Measurements from ENCODE around the gene KCNJ3. TPM values are rescaled to one million over a fixed set of nuclear protein-coding genes. Genes with fewer than 3 reads are reported as not detected.

Gene KCNJ3
- total RNA-seq, 1 donor from 2014 or later = not detected

DNA sequence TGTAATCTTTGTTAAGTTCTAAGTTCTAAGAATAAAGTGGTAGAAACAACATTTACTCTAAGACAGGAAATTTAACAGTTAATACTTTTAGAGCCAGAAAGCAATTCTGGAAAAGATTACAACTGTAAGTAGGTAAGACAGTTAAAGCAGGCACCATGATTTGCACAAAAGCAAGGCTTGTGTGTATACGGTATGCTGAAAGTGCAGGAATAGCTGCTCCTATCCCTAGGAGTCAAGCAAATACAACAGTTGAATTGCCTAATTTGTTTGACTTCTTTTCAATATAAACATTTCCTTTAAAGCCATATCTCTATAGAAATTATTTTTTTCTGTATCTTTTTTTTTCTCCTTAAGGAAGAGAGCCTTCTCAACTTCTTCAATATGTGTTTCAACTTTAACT, 116.4 kb downstream of the KCNJ3 start:
- H3K27me3 Mint-ChIP-seq (ENCODE audit: unreplicated experiment) = no peaks in the 10 kb centered on the region
- DNase-seq (ENCODE audit: low spot score) = no peak
- H3K9me3 Mint-ChIP-seq (ENCODE audit: unreplicated experiment) = no peaks in the 10 kb centered on the region
- H3K4me3 Mint-ChIP-seq (ENCODE audit: unreplicated experiment) = no peak overlapping the region
- no peaks in the 10 kb centered on the region for H3K36me3 Mint-ChIP-seq (ENCODE audit: low read depth, unreplicated experiment)
- H3K27ac Mint-ChIP-seq (ENCODE audit: unreplicated experiment) = no peak overlapping the region
- no peaks in the 10 kb centered on the region for H3K4me1 Mint-ChIP-seq (ENCODE audit: unreplicated experiment)
- TF ChIP-seq, protein P1, sequence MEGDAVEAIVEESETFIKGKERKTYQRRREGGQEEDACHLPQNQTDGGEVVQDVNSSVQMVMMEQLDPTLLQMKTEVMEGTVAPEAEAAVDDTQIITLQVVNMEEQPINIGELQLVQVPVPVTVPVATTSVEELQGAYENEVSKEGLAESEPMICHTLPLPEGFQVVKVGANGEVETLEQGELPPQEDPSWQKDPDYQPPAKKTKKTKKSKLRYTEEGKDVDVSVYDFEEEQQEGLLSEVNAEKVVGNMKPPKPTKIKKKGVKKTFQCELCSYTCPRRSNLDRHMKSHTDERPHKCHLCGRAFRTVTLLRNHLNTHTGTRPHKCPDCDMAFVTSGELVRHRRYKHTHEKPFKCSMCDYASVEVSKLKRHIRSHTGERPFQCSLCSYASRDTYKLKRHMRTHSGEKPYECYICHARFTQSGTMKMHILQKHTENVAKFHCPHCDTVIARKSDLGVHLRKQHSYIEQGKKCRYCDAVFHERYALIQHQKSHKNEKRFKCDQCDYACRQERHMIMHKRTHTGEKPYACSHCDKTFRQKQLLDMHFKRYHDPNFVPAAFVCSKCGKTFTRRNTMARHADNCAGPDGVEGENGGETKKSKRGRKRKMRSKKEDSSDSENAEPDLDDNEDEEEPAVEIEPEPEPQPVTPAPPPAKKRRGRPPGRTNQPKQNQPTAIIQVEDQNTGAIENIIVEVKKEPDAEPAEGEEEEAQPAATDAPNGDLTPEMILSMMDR (IDR thresholded peaks at IDR 0.05; ENCODE audit: unreplicated experiment) = no peak

GRCh38 chr2:154825358-154825757, 126.9 kb downstream of the KCNJ3 start:
- TF ChIP-seq, protein P1 (IDR thresholded peaks at IDR 0.05; ENCODE audit: unreplicated experiment) = no peak
- Mint-ChIP-seq H3K27me3 (ENCODE audit: unreplicated experiment) (peaks cover 1% of the 10 kb centered on the region), H3K4me1 (ENCODE audit: unreplicated experiment) (peaks cover 4% of the 10 kb centered on the region), H3K9me3 (ENCODE audit: unreplicated experiment) (no peaks in the 10 kb centered on the region), H3K27ac (ENCODE audit: unreplicated experiment) (no peak overlapping the region), H3K36me3 (ENCODE audit: low read depth, unreplicated experiment) (no peaks in the 10 kb centered on the region), H3K4me3 (ENCODE audit: unreplicated experiment) (no peak overlapping the region)
- DNase-seq (ENCODE audit: low spot score) = no peak

DNA sequence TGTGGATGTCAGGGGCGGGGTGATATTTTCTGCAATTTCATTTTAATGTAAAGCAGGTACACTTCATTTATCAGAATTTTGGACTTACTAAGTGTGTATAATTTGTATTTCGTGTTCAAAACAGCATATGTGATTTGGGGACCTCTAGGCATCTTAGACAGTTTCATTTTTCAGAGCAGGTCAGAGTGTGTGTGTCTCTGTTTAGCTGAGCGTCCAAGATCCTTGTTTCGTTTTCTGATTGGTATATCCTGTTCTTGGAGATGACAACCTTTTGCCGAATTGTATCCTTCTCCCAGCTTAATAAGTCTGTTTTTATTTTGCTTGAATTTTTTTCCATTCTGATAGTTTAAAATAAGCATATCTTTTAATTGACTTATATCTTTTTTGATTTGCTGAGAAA, 128.3 kb downstream of the KCNJ3 start:
- TF ChIP-seq, protein P1 (IDR thresholded peaks at IDR 0.05; ENCODE audit: unreplicated experiment) = no peak
- no peak for DNase-seq (ENCODE audit: low spot score)
- peaks cover 1% of the 10 kb centered on the region for H3K27me3 Mint-ChIP-seq (ENCODE audit: unreplicated experiment)
- no peaks in the 10 kb centered on the region for H3K36me3 Mint-ChIP-seq (ENCODE audit: low read depth, unreplicated experiment)
- peaks cover 4% of the 10 kb centered on the region for H3K4me1 Mint-ChIP-seq (ENCODE audit: unreplicated experiment)
- H3K27ac Mint-ChIP-seq (ENCODE audit: unreplicated experiment) = no peak overlapping the region
- H3K9me3 Mint-ChIP-seq (ENCODE audit: unreplicated experiment) = no peaks in the 10 kb centered on the region
- H3K4me3 Mint-ChIP-seq (ENCODE audit: unreplicated experiment) = no peak overlapping the region

DNA sequence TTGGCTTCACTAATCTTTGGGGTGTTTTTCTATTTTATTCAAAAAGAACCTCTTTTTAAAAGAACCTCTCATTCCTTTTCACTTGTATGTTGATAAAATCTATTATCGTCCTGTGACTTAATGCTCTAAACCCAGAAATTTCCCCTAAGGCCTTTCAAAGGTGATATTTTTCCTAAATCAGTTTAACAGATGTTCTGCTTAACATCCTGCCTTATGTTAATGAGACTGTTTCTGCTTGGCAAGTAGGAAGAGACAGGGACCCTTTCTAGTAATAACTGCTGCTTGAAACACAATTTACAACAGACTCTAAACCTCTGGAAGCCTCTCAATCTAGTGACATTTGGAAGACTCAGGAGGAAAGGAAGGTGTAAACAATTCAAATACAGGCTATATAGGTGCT, 128.8 kb downstream of the KCNJ3 start:
- no peaks in the 10 kb centered on the region for H3K9me3 Mint-ChIP-seq (ENCODE audit: unreplicated experiment)
- H3K36me3 Mint-ChIP-seq (ENCODE audit: low read depth, unreplicated experiment) = no peaks in the 10 kb centered on the region
- H3K4me1 Mint-ChIP-seq (ENCODE audit: unreplicated experiment) = peaks cover 4% of the 10 kb centered on the region
- DNase-seq (ENCODE audit: low spot score) = no peak
- H3K4me3 Mint-ChIP-seq (ENCODE audit: unreplicated experiment) = no peak overlapping the region
- H3K27me3 Mint-ChIP-seq (ENCODE audit: unreplicated experiment) = peaks cover 1% of the 10 kb centered on the region
- H3K27ac Mint-ChIP-seq (ENCODE audit: unreplicated experiment) = no peak overlapping the region
- TF ChIP-seq, protein P1 (IDR thresholded peaks at IDR 0.05; ENCODE audit: unreplicated experiment) = no peak

GRCh38 chr2:154832711-154833110, 134.2 kb downstream of the KCNJ3 start:
- H3K27ac Mint-ChIP-seq (ENCODE audit: unreplicated experiment) = no peak overlapping the region
- no peaks in the 10 kb centered on the region for H3K27me3 Mint-ChIP-seq (ENCODE audit: unreplicated experiment)
- H3K9me3 Mint-ChIP-seq (ENCODE audit: unreplicated experiment) = no peaks in the 10 kb centered on the region
- no peaks in the 10 kb centered on the region for H3K36me3 Mint-ChIP-seq (ENCODE audit: low read depth, unreplicated experiment)
- no peak for DNase-seq (ENCODE audit: low spot score)
- TF ChIP-seq, protein P1 (IDR thresholded peaks at IDR 0.05; ENCODE audit: unreplicated experiment) = no peak
- H3K4me1 Mint-ChIP-seq (ENCODE audit: unreplicated experiment) = no peaks in the 10 kb centered on the region
- no peak overlapping the region for H3K4me3 Mint-ChIP-seq (ENCODE audit: unreplicated experiment)
